GM12891 (cell line): Measurements from ENCODE around the gene GOLGA2.

Source experiments
- DNase-seq: peaks from one replicate; pipeline ENCODE4 v3.0.0; 2011; ENCODE audit warnings: low spot score; ENCODE audit not compliant: insufficient read length
- FAIRE-seq: peaks from 2 replicates; lab custom pipeline; 2011; peaks lifted over from hg19 to GRCh38; lab: Jason Lieb, UNC
- PAX5 ChIP-seq: IDR thresholded peaks from 2 replicates; pipeline ENCODE4 v1.6.1; 2011; ENCODE audit warnings: low read length, moderate library complexity, mild to moderate bottlenecking; ENCODE audit not compliant: insufficient read depth, severe bottlenecking
- POLR2A ChIP-seq: IDR thresholded peaks from 2 replicates; pipeline ENCODE4 v1.6.1; 2011; ENCODE audit warnings: low read depth, low read length, control low read depth
- POLR2AphosphoS5 ChIP-seq: IDR thresholded peaks from 2 replicates; pipeline ENCODE4 v1.6.1; 2011; ENCODE audit warnings: low read depth, low read length, control low read depth
- POU2F2 ChIP-seq: IDR thresholded peaks from 2 replicates; pipeline ENCODE4 v1.6.1; 2011; ENCODE audit warnings: low read depth, mild to moderate bottlenecking, control low read depth, low read length, moderate library complexity
- SPI1 ChIP-seq: IDR thresholded peaks from 2 replicates; pipeline ENCODE4 v1.6.1; 2011; ENCODE audit warnings: low read depth, low read length, control low read depth
- TAF1 ChIP-seq: IDR thresholded peaks from 2 replicates; pipeline ENCODE4 v1.6.1; 2011; ENCODE audit warnings: low read depth, low read length, control low read depth

GOLGA2 gene

DNA sequence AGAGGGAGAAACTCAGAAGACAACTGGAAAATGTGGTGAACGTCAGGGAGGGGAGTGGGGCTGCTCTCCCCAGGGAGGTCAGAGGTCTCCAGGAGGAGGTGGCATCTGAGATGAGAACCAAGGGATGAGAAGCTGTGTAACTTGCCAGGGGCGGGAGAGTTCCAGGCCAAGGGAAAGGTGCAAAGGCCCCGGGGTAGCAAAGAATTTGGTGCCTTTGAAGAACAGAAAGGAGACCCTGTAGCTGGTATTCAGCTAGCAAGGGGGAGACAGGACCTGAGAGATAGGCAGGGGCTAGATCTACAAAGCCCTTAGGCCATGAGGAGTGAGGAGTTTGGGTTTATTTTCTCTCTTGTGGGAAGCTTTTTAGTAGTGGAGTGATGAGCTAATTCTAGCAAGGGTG is 69.3 kb downstream of the GOLGA2 start:
- no peak for FAIRE-seq
- no peak for DNase-seq
- TF ChIP-seq PAX5 (no peak), TAF1 (no peak), SPI1 (no peak), POLR2A (no peak), POLR2AphosphoS5 (no peak), POU2F2 (no peak)
